Body of pancreas (tissue), 4 donors: Measurements from ENCODE around the gene FSTL1.

Source experiments
- POLR2A ChIP-seq, 3 donors: fragments of 450-650 bp; IDR thresholded peaks; one replicate each; pipeline ENCODE4 v1.6.1; 2016; ENCODE audit warnings: antibody characterized with exemption in 3 of 3, mild to moderate bottlenecking in 2 of 3
- TF ChIP-seq, protein P1 (sequence below), 7 experiments: fragments of 450-650 bp in 4 of 7; fragments of 200-600 bp in 3 of 7; sonication (generic) in 3 of 7; IDR thresholded peaks; one replicate each; pipeline ENCODE4 v1.5.1; 2016 to 2019; ENCODE audit warnings: antibody characterized with exemption in 7 of 7

- no peak for TF ChIP-seq POLR2A (IDR thresholded peaks at IDR 0.05)
- TF ChIP-seq, protein P1, sequence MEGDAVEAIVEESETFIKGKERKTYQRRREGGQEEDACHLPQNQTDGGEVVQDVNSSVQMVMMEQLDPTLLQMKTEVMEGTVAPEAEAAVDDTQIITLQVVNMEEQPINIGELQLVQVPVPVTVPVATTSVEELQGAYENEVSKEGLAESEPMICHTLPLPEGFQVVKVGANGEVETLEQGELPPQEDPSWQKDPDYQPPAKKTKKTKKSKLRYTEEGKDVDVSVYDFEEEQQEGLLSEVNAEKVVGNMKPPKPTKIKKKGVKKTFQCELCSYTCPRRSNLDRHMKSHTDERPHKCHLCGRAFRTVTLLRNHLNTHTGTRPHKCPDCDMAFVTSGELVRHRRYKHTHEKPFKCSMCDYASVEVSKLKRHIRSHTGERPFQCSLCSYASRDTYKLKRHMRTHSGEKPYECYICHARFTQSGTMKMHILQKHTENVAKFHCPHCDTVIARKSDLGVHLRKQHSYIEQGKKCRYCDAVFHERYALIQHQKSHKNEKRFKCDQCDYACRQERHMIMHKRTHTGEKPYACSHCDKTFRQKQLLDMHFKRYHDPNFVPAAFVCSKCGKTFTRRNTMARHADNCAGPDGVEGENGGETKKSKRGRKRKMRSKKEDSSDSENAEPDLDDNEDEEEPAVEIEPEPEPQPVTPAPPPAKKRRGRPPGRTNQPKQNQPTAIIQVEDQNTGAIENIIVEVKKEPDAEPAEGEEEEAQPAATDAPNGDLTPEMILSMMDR (IDR thresholded peaks at IDR 0.05), result no peak
Observed at GRCh38 chr3:120437559-120437958, 13.2 kb downstream of the FSTL1 start.
